ENCODE data around the gene CD74. TPM values are rescaled to one million over a fixed set of nuclear protein-coding genes. Genes with fewer than 3 reads are reported as not detected.

The CD74 gene
- polyA plus RNA-seq, 2 donors, result 111 to 256 TPM

DNA sequence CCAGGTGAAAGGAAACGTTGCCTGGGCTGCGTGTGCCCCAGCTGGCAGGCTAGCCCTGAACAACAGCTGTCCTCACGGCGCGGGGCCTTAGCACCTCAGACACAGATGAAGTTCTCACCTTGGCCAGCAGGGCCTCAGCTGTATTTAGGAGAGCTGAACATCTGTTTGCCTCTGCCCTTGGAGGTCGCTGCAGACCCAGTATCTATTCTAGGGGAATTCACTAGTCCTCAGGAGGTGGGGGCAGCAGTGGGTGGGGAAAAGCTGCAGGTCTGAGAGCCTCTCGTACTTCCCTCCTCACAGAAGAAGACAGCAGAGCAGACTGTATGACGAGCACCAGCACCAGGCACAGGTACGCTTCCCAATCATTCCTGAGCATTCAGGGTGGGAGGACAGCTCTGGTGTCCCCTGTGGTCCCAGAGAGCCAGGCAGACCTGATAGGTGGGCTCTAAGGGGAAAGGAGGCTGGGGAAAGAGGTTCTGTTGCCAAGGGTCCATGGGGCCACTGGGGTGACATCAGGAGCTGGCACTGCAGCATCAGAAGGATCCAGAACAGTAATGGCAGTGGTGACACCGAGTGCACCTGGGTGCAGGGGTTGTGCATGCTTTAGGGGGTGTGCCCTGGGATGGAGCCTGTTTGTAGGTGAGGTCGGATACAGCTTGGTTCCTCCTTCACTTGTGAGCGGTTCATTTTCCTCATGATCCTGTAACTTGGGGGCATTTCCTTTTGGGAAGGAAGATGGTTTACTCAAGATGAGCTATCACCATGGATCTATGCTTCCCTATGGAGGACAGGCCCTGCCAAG is 13.8 kb downstream of the CD74 start:
- Histone ChIP-seq H3K4me3 (ENCODE audit: low read depth in 1 of 2, low read length in 2 of 2) (no peak overlapping the region), H3K4me1 (ENCODE audit: control insufficient read depth in 2 of 2, insufficient read depth in 2 of 2, low read length in 1 of 2) (no peaks in the 10 kb centered on the region), H3K27ac (ENCODE audit: low read depth in 2 of 2, low read length in 1 of 2) (no peak overlapping the region), H3K36me3 (ENCODE audit: control insufficient read depth in 2 of 2, insufficient read depth in 2 of 2, low read length in 1 of 2) (peaks cover 23 to 38% of the 10 kb centered on the region in 2 donors), H3K9me3 (ENCODE audit: control insufficient read depth in 2 of 2, insufficient read depth in 1 of 2, low read depth in 1 of 2, low read length in 1 of 2) (no peaks in the 10 kb centered on the region), H3K27me3 (ENCODE audit: control insufficient read depth in 1 of 2, insufficient read depth in 2 of 2, low read length in 2 of 2) (no peaks in the 10 kb centered on the region)
- WGBS, 2 donors, result 77 to 79% methylated on average over 12 of the region's 12 CpGs

GRCh38 chr5:150397782-150398721 is 14.7 kb downstream of the CD74 start:
- Histone ChIP-seq H3K27me3 (ENCODE audit: control insufficient read depth in 1 of 2, insufficient read depth in 2 of 2, low read length in 2 of 2) (no peaks in the 10 kb centered on the region), H3K36me3 (ENCODE audit: control insufficient read depth in 2 of 2, insufficient read depth in 2 of 2, low read length in 1 of 2) (peaks cover 20 to 40% of the 10 kb centered on the region in 2 donors), H3K4me1 (ENCODE audit: control insufficient read depth in 2 of 2, insufficient read depth in 2 of 2, low read length in 1 of 2) (no peaks in the 10 kb centered on the region), H3K27ac (ENCODE audit: low read depth in 2 of 2, low read length in 1 of 2) (no peak overlapping the region), H3K9me3 (ENCODE audit: control insufficient read depth in 2 of 2, insufficient read depth in 1 of 2, low read depth in 1 of 2, low read length in 1 of 2) (no peaks in the 10 kb centered on the region), H3K4me3 (ENCODE audit: low read depth in 1 of 2, low read length in 2 of 2) (no peak overlapping the region)
- WGBS, 2 donors, result 90 to 93% methylated on average over 13 of the region's 13 CpGs

DNA sequence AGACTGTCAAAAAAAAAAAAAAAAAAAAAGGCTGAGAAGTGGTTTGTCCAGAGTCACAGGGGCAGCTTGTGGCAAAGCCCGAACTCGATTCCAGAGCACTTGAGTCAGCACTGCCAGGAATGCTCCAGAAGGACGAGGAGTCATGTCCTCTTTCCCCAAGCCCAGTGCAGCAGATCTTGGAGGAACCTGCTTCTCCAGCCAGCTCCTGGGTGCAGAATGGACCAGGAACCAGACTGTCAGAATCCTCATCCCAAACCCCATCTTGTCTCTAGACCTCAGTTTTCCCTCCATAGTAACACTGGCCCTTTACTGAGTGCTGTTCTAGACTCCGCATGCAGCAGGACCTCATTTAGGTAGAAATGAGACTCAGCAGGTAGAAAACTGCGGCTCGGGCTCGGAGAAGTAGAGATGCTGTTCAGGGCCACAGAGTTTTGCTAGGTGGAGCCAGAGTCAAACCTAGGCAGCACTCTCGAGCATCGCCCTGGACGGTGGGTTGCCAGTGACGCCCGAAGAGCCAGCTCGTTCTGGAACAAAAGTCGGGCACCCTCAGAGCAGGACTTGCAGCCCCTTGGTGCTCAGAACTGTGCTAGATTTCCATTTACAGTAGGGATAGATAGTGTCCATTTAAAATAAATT is 15.4 kb downstream of the CD74 start:
- H3K9me3 ChIP-seq (ENCODE audit: control insufficient read depth in 2 of 2, insufficient read depth in 1 of 2, low read depth in 1 of 2, low read length in 1 of 2), result no peaks in the 10 kb centered on the region
- no peaks in the 10 kb centered on the region for H3K27me3 ChIP-seq (ENCODE audit: control insufficient read depth in 1 of 2, insufficient read depth in 2 of 2, low read length in 2 of 2)
- peaks cover 20 to 38% of the 10 kb centered on the region in 2 donors for H3K36me3 ChIP-seq (ENCODE audit: control insufficient read depth in 2 of 2, insufficient read depth in 2 of 2, low read length in 1 of 2)
- no peak overlapping the region for H3K27ac ChIP-seq (ENCODE audit: low read depth in 2 of 2, low read length in 1 of 2)
- H3K4me1 ChIP-seq (ENCODE audit: control insufficient read depth in 2 of 2, insufficient read depth in 2 of 2, low read length in 1 of 2), result no peaks in the 10 kb centered on the region
- 89 to 90% methylated on average over 14 of the region's 14 CpGs for WGBS, 2 donors
- no peak overlapping the region for H3K4me3 ChIP-seq (ENCODE audit: low read depth in 1 of 2, low read length in 2 of 2)

DNA sequence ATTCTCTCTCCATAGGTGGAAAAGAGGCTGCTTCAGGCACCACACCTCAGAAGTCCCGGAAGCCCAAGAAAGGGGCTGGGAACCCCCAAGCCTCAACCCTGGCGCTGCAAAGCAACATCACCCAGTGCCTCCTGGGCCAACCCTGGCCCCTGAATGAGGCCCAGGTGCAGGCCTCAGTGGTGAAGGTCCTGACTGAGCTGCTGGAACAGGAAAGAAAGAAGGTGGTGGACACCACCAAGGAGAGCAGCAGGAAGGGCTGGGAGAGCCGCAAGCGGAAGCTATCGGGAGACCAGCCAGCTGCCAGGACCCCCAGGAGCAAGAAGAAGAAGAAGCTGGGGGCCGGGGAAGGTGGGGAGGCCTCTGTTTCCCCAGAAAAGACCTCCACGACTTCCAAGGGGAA is 16.4 kb downstream of the CD74 start:
- H3K4me3 ChIP-seq (ENCODE audit: low read depth in 1 of 2, low read length in 2 of 2), result no peak overlapping the region
- 95 to 97% methylated on average over 7 of the region's 7 CpGs for WGBS, 2 donors
- H3K9me3 ChIP-seq (ENCODE audit: control insufficient read depth in 2 of 2, insufficient read depth in 1 of 2, low read depth in 1 of 2, low read length in 1 of 2), result no peaks in the 10 kb centered on the region
- no peak overlapping the region for H3K27ac ChIP-seq (ENCODE audit: low read depth in 2 of 2, low read length in 1 of 2)
- H3K27me3 ChIP-seq (ENCODE audit: control insufficient read depth in 1 of 2, insufficient read depth in 2 of 2, low read length in 2 of 2), result no peaks in the 10 kb centered on the region
- no peaks in the 10 kb centered on the region for H3K4me1 ChIP-seq (ENCODE audit: control insufficient read depth in 2 of 2, insufficient read depth in 2 of 2, low read length in 1 of 2)
- peaks cover 20 to 47% of the 10 kb centered on the region in 2 donors for H3K36me3 ChIP-seq (ENCODE audit: control insufficient read depth in 2 of 2, insufficient read depth in 2 of 2, low read length in 1 of 2)

GRCh38 chr5:150395688-150395975 is 17.1 kb downstream of the CD74 start:
- Histone ChIP-seq H3K4me3 (ENCODE audit: low read depth in 1 of 2, low read length in 2 of 2) (no peak overlapping the region), H3K27ac (ENCODE audit: low read depth in 2 of 2, low read length in 1 of 2) (no peak overlapping the region), H3K4me1 (ENCODE audit: control insufficient read depth in 2 of 2, insufficient read depth in 2 of 2, low read length in 1 of 2) (no peaks in the 10 kb centered on the region), H3K9me3 (ENCODE audit: control insufficient read depth in 2 of 2, insufficient read depth in 1 of 2, low read depth in 1 of 2, low read length in 1 of 2) (no peaks in the 10 kb centered on the region), H3K36me3 (ENCODE audit: control insufficient read depth in 2 of 2, insufficient read depth in 2 of 2, low read length in 1 of 2) (peaks cover 22 to 47% of the 10 kb centered on the region in 2 donors), H3K27me3 (ENCODE audit: control insufficient read depth in 1 of 2, insufficient read depth in 2 of 2, low read length in 2 of 2) (no peaks in the 10 kb centered on the region)
- 84 to 93% methylated on average over 2 of the region's 2 CpGs for WGBS, 2 donors

DNA sequence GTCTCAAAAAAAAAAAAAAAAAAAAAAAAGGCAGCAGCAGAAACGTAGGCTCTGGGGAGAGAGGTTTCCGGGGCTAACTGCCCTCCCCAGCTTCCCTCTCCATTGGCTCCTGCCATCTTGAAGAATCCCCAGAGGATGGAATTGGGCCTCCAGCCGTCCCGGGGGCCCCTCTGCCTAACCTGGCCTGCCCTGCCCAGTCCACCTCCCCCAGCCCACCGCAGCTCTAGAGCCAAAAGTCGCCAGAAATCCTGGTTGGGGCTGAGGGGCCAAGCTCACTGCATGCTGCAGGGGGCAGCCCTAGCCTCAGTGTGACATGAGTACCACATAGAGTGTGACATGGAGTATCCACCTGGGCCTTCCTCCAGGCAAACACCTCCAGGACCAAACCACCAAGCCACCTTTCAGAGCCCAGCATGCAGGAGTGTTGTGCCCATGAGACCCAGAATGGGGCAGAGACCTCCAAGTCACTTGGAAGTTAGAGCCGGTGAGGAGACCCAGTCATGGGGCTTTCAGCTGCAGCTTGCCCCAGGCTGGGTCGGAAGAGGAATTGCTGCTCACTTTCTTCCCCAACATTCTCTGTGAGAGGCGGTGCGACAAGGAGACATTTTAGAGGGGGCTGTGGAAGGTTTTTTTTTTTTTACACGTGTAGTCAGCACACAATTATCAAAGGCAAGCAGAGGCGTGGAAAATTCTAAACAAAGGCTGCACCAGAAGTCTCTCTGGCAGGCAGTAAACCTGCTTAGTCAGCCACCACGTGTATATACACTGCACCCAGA is 17.6 kb downstream of the CD74 start:
- Histone ChIP-seq H3K4me3 (ENCODE audit: low read depth in 1 of 2, low read length in 2 of 2) (no peak overlapping the region), H3K9me3 (ENCODE audit: control insufficient read depth in 2 of 2, insufficient read depth in 1 of 2, low read depth in 1 of 2, low read length in 1 of 2) (no peaks in the 10 kb centered on the region), H3K27ac (ENCODE audit: low read depth in 2 of 2, low read length in 1 of 2) (no peak overlapping the region), H3K4me1 (ENCODE audit: control insufficient read depth in 2 of 2, insufficient read depth in 2 of 2, low read length in 1 of 2) (no peaks in the 10 kb centered on the region), H3K27me3 (ENCODE audit: control insufficient read depth in 1 of 2, insufficient read depth in 2 of 2, low read length in 2 of 2) (no peaks in the 10 kb centered on the region), H3K36me3 (ENCODE audit: control insufficient read depth in 2 of 2, insufficient read depth in 2 of 2, low read length in 1 of 2) (peaks cover 26 to 44% of the 10 kb centered on the region in 2 donors)
- 76% methylated on average over 13 of the region's 13 CpGs for WGBS, 2 donors

GRCh38 chr5:150394131-150394530 is 18.6 kb downstream of the CD74 start:
- H3K27me3 ChIP-seq (ENCODE audit: control insufficient read depth in 1 of 2, insufficient read depth in 2 of 2, low read length in 2 of 2), result no peaks in the 10 kb centered on the region
- peaks cover 27 to 46% of the 10 kb centered on the region in 2 donors for H3K36me3 ChIP-seq (ENCODE audit: control insufficient read depth in 2 of 2, insufficient read depth in 2 of 2, low read length in 1 of 2)
- no peaks in the 10 kb centered on the region for H3K4me1 ChIP-seq (ENCODE audit: control insufficient read depth in 2 of 2, insufficient read depth in 2 of 2, low read length in 1 of 2)
- H3K4me3 ChIP-seq (ENCODE audit: low read depth in 1 of 2, low read length in 2 of 2), result no peak overlapping the region
- H3K9me3 ChIP-seq (ENCODE audit: control insufficient read depth in 2 of 2, insufficient read depth in 1 of 2, low read depth in 1 of 2, low read length in 1 of 2), result no peaks in the 10 kb centered on the region
- no peak overlapping the region for H3K27ac ChIP-seq (ENCODE audit: low read depth in 2 of 2, low read length in 1 of 2)
- 55 to 68% methylated on average over 3 of the region's 3 CpGs for WGBS, 2 donors

- Histone ChIP-seq H3K4me1 (ENCODE audit: control insufficient read depth in 2 of 2, insufficient read depth in 2 of 2, low read length in 1 of 2) (no peaks in the 10 kb centered on the region), H3K4me3 (ENCODE audit: low read depth in 1 of 2, low read length in 2 of 2) (no peak overlapping the region), H3K27me3 (ENCODE audit: control insufficient read depth in 1 of 2, insufficient read depth in 2 of 2, low read length in 2 of 2) (no peaks in the 10 kb centered on the region), H3K27ac (ENCODE audit: low read depth in 2 of 2, low read length in 1 of 2) (no peak overlapping the region), H3K9me3 (ENCODE audit: control insufficient read depth in 2 of 2, insufficient read depth in 1 of 2, low read depth in 1 of 2, low read length in 1 of 2) (no peaks in the 10 kb centered on the region), H3K36me3 (ENCODE audit: control insufficient read depth in 2 of 2, insufficient read depth in 2 of 2, low read length in 1 of 2) (peaks cover 28 to 41% of the 10 kb centered on the region in 2 donors)
- WGBS, 2 donors, result 88 to 90% methylated on average over 3 of the region's 3 CpGs
Observed at GRCh38 chr5:150393096-150393645, 19.5 kb downstream of the CD74 start.

- 94% methylated on average over 7 of the region's 7 CpGs for WGBS, 2 donors
Observed at GRCh38 chr5:150392680-150393079, 20.0 kb downstream of the CD74 start.

More at GRCh38 chr5:150392680-150393079, 20.0 kb downstream of the CD74 start:
- Histone ChIP-seq H3K27me3 (ENCODE audit: control insufficient read depth in 1 of 2, insufficient read depth in 2 of 2, low read length in 2 of 2) (no peaks in the 10 kb centered on the region), H3K36me3 (ENCODE audit: control insufficient read depth in 2 of 2, insufficient read depth in 2 of 2, low read length in 1 of 2) (peaks cover 32 to 46% of the 10 kb centered on the region in 2 donors), H3K4me3 (ENCODE audit: low read depth in 1 of 2, low read length in 2 of 2) (no peak overlapping the region), H3K9me3 (ENCODE audit: control insufficient read depth in 2 of 2, insufficient read depth in 1 of 2, low read depth in 1 of 2, low read length in 1 of 2) (no peaks in the 10 kb centered on the region), H3K27ac (ENCODE audit: low read depth in 2 of 2, low read length in 1 of 2) (no peak overlapping the region), H3K4me1 (ENCODE audit: control insufficient read depth in 2 of 2, insufficient read depth in 2 of 2, low read length in 1 of 2) (no peaks in the 10 kb centered on the region)

All from esophagus (tissue), 2 donors.